GM19240 (cell line): ENCODE measurements around the gene TCF7L2.
"Not testable (repeated sequence)": the region's sequence is repeated elsewhere in the genome, so short reads cannot be mapped to it uniquely, and the experiment has no call there.

Source experiments
- DNase-seq: peaks from one replicate; pipeline ENCODE4 v3.0.0; 2011; ENCODE audit warnings: low spot score; ENCODE audit not compliant: insufficient read length

The TCF7L2 gene

GRCh38 chr10:113091920-113092319, 141.9 kb downstream of the TCF7L2 start:
- DNase-seq = no peak

DNA sequence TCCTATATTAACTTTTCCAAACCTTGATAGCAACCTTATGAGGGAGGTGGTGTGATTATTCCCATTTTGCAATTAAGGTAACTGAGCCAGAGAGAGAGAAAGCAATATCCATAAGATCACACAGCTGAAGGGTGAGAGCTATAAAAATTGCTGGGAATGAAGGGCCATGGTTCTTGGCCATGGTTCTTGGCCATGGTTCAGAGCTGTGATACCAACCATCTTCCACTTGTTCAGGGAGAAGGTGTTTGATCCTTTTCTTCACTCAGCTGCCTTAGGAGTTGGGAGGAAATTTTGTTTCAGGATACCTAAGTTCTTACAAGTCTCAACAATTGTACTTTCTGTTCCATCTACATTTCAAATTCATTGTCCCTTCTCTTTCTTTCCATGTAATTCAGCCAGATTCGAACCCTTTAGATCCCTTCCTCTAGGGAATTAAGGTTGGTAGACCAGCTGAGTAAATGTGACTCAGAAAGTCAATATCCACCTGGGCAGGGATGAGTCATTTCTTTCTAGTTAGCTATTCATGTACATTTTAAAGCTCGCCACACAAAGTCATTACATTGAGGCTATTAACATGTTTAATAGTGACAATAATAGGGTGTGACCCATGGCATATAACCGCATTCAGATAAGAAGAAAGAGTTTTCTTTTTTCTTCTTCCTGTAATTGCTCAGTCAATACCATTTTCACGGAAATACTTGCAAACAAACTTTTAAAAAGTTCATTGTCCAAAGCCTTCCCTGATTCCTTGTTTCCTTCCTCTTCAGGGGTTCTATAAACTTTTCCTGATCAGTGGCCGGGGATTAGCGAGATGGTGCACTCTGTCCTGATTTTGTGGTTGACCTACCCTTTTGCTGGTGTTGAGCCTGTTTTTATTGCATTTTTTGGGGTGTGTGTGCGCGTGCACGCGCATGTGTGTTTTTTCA, 143.4 kb downstream of the TCF7L2 start:
- DNase-seq = no peak

DNA sequence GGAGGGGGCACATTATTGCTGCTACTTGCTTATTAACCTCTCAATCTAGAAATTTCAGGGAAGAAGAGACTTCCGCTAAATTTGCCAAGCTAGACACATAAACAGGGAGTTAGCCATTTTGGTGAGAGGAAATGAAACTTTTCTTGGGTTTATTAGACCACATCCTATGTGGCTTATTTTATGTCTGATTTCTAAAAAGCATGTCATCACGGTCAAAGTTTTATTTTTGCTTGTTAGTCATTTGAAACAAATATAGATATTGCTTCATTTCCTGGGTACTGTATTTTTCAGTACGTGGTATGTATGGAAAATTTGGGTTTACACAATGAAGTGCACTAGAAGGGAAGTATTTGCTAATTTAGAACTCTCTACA, 144.1 kb downstream of the TCF7L2 start:
- no peak for DNase-seq

GRCh38 chr10:113095419-113096127, 145.5 kb downstream of the TCF7L2 start:
- DNase-seq = no peak

GRCh38 chr10:113096128-113096996, 146.3 kb downstream of the TCF7L2 start:
- no peak for DNase-seq

GRCh38 chr10:113097036-113097435, 147.0 kb downstream of the TCF7L2 start:
- DNase-seq = no peak

GRCh38 chr10:113099431-113100183, 149.6 kb downstream of the TCF7L2 start:
- no peak for DNase-seq

DNA sequence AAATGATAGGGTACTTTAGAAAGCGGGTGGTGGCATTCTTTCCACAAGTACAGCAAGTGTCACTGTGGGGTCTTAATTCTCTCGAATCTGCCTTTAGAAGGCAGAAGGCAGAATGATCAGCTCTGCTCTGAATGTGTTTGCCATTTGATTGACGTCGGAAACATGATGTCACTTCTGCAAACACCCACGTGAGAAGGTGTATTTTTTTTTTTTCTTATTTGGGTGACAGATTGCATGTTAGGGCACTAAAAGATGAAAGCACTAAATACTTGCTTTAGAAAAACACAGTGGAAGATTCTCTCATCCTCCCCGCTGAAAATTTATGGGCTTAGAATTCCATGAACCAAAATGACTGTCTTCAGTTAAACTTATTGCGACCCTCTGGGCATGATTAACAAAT, 150.2 kb downstream of the TCF7L2 start:
- no peak for DNase-seq

DNA sequence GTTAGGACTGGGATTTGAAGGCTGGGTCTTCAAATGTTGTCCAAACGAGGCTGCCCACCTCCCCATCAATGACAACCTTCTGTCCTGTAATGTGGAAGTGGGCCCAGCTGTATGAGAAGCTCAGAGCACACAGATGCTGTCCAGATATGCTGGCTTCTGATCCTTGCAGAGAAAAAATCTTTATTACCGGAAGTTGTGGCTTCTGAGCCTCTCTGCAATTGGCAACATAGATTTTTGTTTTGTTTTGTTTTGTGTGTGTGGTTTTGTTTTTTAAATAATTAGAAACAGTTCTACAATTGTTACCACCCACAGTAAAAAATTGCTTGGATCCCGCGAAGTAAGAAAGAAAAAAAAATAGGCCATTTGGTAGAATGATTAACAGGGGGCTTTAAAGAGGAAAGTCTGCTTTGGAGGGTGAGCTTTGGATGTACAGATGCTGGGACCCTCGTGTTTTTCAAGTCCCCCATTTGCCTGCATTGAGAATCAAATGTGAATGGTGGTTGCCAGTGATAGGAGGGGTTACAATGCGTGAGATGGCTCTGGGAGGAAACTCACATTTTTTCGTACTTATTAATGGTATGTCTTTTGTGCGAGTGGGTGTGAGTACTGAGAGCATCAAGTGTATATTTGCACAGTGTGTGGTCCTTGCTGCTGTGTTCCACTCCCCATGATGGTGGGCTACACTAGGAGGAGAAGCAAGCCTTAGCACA, 153.2 kb downstream of the TCF7L2 start:
- DNase-seq = no peak

DNA sequence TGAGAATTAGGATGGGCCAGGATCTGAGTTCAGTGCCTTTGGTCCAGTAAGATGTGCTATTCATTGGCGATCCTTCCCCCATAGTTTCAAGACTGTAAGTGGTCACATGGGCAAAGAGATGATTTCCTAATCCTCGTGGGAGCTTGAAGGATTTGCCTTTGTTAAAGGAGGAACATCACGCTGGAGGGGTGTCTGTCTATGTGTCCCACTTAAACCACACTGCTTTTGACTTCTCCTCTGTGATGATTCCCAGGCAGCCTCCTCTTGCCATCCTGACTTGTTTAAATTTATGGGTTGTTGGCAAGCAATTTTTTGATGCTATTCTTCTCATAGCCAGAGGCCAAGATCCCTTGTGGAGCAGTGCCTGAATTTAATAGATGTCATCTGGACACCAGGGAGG, 154.0 kb downstream of the TCF7L2 start:
- no peak for DNase-seq

- no peak for DNase-seq
Measured at GRCh38 chr10:113108194-113108835, 158.3 kb downstream of the TCF7L2 start.

DNA sequence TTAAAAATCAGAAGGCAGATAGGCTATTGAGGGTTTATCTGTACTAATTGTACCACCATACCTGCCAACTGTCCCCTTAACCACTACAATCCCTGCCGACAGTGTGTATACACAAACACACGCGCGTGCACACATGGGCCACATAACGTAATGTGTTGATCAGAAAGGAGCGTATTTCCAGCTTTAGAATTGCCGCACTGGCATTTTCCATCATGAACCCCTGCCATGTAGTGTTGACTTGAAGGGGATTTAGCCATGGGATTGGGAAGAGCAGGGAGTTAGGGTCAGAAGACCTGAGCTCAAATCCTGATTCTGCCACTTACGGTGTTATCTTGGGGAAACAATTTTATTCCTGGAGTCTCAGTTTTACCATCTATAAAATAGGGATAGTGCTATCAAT, 158.9 kb downstream of the TCF7L2 start:
- no peak for DNase-seq

- DNase-seq = not testable (repeated sequence)
Measured at GRCh38 chr10:113109482-113109881, 159.4 kb downstream of the TCF7L2 start.

GRCh38 chr10:113111260-113111659, 161.2 kb downstream of the TCF7L2 start:
- no peak for DNase-seq

DNA sequence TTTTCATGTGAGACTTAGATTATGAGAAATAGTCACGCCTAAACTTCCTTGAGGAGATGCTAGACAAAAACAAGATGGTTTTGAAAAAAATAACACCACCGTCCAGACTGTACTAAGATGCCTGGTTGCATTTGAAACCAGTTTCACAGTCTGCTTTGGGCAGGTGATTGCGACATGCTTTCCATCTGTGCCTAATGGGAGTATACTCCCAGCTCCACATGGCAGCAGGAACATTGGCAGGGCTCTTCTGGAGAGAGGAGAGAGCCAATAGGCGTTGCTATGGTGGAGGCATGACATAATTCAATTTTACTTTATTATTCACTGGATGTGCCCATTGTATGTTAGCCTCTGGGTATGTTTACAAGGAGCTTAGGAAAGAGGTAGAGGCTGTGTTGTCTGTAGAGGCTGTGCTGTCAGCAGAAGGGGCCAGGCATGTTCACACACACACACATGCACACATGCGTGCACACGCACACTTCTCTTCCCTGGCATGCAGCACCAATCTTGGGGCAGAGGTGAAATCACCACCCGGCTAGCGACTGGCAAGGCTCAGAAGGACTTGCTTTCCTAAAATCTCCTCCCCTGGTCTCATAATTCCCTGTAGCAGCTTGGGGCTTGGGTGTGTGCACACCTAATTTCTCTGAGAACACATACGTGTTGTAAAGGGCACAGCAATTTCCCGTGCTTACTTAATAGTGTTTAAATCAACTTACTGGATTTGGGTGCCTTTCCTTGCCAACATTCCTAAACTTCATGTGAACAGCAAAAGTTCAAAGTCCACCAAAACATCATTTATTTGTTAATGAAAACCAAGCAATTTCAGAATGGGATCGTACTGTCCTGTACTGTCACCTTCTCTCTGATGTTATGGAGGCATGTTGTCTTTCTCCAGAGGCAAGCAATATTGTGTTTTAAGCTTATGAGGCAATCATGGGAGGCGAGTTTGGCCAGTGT, 162.1 kb downstream of the TCF7L2 start:
- no peak for DNase-seq

DNA sequence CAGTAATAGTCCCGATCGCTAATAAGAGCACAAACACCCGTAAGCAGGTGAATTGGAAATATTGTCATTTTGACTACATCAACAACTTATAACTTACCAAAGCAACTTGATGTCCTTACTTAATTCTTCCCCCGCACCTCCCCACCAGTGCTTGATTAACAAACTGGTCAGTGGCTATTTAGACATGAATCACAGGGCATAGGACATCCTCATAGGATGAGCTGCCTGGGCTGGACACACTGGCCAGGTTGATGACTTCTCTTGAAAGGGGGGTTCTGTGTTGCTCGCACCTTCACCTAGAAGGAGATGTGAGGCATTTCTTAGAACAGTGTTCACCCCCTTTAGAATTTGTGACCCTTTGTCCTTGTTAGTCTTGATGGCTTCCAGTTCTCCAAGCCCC, 163.2 kb downstream of the TCF7L2 start:
- DNase-seq = no peak

GRCh38 chr10:113113918-113114317, 163.9 kb downstream of the TCF7L2 start:
- DNase-seq = no peak

DNA sequence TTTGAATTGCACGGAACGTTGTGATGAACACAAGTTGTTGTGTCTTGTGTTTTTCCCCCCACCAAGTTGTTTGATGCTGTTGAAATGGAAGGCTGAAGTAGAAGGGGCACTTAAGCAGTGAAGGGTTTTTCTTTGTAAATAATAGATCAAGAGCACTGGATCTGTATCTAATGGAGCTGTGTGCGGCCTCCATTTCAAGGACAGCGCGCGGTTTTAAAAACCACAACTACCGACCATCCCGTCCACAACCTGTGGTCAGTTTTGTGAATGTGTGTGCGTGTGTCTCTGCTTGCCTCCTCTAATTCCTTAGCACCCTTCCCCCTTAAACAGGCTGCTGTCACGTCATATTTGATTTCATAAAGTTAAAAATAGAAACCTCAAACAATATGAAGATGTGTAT, 165.5 kb downstream of the TCF7L2 start:
- DNase-seq = no peak

GRCh38 chr10:113118882-113119281, 168.8 kb downstream of the TCF7L2 start:
- DNase-seq = no peak
